Measurements from ENCODE around the gene GPX4. TPM values are rescaled to one million over a fixed set of nuclear protein-coding genes. Genes with fewer than 3 reads are reported as not detected.

Gene GPX4
- total RNA-seq, 2 donors from 2014 or later, result 154 to 316 TPM

DNA sequence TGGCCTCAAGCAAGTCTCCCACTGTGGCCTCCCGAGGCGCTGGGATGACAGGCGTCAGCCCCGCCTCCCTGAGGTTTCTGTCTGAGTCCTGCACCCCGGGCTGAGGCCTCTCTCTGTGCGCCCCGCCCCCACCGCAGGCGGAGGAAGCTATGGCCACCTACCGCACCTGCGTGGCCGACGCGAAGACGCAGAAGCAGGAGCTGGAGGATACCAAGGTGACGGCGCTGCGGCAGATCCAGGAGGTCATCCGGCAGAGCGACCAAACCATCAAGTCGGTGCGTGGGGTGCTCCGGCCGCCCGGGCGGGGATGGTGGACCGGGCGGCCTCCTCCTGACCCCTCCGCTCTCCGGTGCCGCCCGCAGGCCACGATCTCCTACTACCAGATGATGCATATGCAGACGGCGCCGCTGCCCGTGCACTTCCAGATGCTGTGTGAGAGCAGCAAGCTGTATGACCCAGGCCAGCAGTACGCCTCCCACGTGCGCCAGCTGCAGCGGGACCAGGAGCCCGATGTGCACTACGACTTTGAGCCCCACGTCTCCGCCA is 24.2 kb upstream of the GPX4 start:
- Mint-ChIP-seq H3K9me3 (no peaks in the 10 kb centered on the region), H3K27ac (peak overlapping the region in 1 of 2 donors; percentile 44), H3K36me3 (peaks cover 20 to 54% of the 10 kb centered on the region in 2 donors)
- peak; percentile 70 to 85 for DNase-seq (ENCODE audit: low spot score in 2 of 2)
- peak; percentile 8 for ATAC-seq

DNA sequence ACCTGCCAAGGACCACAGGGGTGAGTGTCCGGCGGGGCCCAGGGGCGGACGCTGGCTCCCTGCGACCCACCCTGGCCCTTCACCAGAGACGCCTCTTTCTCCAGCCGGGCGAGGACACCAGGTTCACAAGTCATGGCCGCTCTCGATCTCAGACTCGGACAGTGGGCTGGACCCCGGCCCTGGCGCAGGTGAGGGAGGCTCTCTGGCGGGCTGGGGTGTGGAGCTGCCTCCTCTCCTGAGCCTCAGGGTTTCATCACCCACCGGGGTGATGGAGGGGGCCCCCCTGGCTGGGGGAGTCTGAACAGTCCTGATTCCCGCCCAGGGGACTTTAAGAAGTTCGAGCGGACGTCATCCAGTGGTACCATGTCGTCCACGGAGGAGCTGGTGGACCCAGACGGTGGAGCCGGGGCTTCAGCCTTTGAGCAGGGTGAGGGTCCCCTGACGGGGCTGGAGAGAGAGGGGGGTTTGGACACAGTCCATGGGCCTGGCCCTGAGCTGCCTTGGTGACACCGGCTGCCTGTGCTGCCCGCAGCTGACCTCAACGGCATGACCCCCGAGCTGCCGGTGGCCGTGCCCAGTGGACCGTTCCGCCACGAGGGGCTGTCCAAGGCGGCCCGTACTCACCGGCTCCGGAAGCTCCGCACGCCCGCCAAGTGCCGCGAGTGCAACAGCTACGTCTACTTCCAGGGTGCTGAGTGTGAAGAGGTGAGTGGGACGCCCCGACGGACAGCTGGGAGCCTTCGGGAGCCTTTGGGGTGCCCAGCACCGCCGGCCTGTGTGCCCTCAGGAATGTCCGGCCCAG is 23.2 kb upstream of the GPX4 start:
- peaks cover 17 to 49% of the 10 kb centered on the region in 2 donors for H3K36me3 Mint-ChIP-seq
- no peak overlapping the region for H3K27ac Mint-ChIP-seq
- H3K9me3 Mint-ChIP-seq, result no peaks in the 10 kb centered on the region
- no peak for DNase-seq (ENCODE audit: low spot score in 2 of 2)
- no peak for ATAC-seq

DNA sequence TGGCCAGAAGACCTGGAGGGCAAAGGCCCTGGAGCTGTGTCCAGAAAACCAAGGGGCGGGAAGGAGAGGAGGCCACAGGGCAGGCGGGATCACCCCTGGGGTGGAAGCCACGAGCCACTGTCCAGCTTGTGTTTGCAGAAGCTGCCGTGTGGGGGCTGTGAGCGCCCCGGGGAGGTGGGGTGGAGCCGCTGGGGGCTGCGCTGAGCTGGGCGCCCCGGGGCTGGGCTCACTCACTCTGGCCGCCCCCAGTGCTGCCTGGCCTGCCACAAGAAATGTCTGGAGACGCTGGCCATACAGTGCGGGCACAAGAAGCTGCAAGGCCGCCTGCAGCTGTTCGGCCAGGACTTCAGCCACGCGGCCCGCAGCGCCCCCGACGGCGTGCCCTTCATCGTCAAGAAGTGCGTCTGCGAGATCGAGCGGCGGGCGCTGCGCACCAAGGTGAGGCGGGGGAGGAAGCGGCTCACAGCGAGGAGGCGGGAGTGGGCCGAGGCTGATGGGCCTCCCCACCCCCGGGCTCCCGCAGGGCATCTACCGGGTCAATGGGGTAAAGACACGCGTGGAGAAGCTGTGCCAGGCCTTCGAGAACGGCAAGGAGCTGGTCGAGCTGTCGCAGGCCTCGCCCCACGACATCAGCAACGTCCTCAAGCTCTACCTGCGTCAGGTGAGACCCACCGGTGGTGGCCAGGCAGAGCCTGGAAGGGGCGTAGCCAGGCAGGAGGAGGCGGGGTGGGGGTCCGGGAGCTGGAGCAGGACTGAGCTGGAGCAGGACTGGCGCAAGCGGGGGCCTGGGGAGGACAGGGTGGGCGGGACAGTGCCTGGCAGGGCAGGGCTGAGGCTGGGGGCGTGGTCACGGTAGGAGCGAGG is 22.3 kb upstream of the GPX4 start:
- peak overlapping the region in 1 of 2 donors; percentile 54 for H3K27ac Mint-ChIP-seq

DNA sequence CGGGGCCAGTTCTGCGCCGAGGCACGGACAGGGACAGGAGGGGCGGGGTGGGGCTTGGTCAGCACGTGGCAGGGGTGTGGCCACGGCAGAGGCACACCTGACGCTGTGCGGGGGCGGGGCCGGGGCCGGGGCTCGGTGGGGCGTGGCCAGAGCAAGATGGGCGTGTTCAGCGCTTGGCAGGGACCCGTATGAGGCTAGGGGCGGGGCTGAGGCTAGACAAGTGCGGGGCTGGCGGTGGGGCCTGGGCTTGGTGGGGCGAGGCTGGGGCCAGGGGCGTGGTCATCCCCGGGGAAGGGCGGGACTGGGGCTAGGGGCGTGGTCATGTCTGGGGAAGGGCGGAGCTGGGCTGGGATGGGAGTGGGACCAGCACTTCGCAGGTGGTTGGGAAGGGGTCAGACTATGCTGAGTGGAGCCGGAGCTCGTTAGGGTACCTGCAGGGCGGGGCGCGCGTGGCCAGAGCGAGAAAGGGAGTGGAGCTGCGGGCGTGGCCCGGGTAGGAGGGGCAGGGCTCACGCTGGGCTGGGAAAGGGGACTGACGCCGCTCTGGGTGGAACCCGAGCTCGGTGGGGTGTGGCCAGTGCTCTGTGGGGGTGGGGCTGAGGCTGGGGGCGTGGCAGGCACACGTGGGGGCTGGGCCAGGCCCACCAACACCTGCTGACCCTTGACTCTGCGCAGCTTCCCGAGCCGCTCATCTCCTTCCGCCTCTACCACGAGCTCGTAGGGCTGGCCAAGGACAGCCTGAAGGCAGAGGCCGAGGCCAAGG is 21.4 kb upstream of the GPX4 start:
- peak; percentile 56 to 76 for ATAC-seq
- Mint-ChIP-seq H3K27ac (peak overlapping the region in 1 of 2 donors; percentile 54), H3K9me3 (no peaks in the 10 kb centered on the region), H3K36me3 (peaks cover 5 to 36% of the 10 kb centered on the region in 2 donors)
- DNase-seq (ENCODE audit: low spot score in 2 of 2), result peak in 1 of 2 donors; percentile 87

More for the DNA sequence above, 22.3 kb upstream of the GPX4 start:
- Mint-ChIP-seq H3K9me3 (no peaks in the 10 kb centered on the region), H3K36me3 (peaks cover 11 to 42% of the 10 kb centered on the region in 2 donors)
- DNase-seq (ENCODE audit: low spot score in 2 of 2) (no peak), ATAC-seq (no peak)

DNA sequence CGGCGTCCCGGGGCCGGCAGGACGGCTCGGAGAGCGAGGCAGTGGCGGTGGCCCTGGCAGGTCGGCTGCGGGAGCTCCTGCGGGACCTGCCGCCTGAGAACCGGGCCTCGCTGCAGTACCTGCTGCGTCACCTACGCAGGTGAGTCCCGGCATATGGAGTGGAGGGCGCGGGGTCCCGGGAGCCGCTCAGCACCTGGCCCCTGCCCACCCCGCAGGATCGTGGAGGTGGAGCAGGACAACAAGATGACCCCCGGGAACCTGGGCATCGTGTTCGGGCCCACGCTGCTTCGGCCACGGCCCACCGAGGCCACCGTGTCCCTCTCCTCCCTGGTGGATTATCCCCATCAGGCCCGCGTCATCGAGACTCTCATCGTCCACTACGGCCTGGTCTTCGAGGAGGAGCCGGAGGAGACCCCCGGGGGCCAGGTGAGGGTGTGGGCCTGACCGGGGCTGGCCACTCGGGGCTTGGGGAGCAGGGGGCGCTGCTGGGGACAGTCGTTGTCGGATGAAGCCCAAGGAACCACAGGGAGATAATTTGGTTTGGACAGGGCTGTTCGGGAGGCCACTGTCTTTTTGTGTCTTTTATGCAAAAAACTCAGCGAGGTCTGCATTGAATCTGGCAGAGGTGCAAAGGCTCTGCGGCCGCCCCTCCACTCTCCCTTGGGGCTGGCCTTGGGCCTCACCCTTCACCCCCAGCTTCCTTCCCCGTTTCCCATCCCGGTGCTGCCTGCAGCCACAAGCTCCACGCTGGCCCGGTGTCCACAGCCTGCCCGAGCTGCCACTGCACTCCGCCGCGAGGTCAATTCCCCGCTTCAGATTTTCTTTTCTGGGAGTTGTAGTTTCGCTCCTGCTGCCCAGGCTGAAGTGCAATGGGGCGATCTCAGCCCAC is 20.6 kb upstream of the GPX4 start:
- ATAC-seq (no peak), DNase-seq (ENCODE audit: low spot score in 2 of 2) (no peak)
- Mint-ChIP-seq H3K36me3 (peaks cover 5 to 28% of the 10 kb centered on the region in 2 donors), H3K9me3 (no peaks in the 10 kb centered on the region), H3K27ac (peak overlapping the region; percentile 50 to 65)

DNA sequence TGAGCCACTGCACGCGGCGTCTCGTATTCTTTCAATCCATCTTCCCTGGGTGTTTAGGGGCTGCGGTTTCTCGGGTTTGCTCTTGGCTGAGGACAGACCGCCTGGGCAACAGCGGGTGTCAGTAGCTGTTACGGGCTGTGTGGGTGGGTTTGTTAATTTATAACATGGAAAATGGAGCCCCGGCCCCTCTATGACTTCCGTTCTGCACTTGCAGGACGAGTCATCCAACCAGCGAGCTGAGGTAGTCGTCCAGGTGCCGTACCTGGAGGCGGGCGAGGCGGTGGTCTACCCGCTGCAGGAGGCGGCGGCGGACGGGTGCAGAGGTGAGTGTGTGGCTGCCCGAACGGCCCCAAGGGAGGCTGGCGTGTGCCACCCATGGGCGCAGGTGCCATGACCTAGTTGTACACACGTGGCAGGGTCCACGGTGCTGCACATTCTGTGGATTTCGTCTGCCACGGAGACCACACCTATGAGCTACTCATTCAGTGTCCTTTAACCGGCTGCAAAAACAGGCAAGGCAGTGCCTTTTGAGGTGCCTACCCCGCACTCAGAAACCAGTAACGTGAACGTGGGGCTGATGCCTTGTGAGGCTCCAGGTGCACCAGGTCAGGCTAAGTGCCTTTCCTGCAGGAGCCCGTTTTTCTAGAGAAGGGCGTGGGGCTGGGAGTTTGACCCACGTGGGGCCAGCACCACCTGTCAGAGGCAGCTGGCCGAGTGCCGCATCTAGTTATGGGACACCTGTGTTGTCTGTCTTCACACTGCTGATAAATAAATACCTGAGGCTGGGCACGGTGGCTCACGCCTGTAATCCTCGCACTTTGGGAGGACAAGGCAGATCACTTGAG is 19.5 kb upstream of the GPX4 start:
- Mint-ChIP-seq H3K36me3 (peaks cover 5 to 26% of the 10 kb centered on the region in 2 donors), H3K27ac (peak overlapping the region; percentile 65 to 69), H3K9me3 (no peaks in the 10 kb centered on the region)
- ATAC-seq, result no peak
- peak in 1 of 2 donors; percentile 20 for DNase-seq (ENCODE audit: low spot score in 2 of 2)

DNA sequence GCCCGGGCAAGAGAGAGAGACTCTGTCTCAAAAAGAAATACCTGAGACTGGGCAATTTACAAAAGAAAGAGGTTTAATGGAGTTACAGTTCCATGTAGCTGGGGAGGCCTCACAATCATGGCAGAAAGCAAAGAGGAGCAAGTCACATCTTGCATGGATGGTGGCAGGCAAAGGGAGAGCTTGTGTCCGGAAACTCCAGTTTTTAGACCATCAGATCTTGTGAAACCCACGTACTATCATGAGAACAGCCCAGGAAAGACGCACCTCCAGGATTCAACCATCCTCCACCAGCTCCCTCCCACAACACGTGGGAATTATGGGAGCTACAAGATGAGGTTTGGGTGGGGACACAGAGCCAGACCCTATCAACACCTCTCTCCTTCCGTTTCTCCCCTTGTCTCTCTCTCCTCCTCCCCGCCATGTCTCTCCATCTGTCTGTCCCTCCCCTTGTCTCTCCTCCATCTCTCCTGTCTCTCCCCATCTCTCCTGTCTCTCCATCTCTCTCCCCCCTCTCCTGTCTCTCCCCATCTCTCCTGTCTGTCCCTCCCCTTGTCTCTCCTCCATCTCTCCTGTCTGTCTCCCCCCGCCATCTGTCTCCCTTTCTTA is 18.6 kb upstream of the GPX4 start:
- ATAC-seq (no peak), DNase-seq (ENCODE audit: low spot score in 2 of 2) (no peak)
- peak overlapping the region; percentile 69 to 79 for H3K27ac Mint-ChIP-seq
- H3K36me3 Mint-ChIP-seq, result peaks cover 5 to 21% of the 10 kb centered on the region in 2 donors
- H3K9me3 Mint-ChIP-seq, result no peaks in the 10 kb centered on the region

DNA sequence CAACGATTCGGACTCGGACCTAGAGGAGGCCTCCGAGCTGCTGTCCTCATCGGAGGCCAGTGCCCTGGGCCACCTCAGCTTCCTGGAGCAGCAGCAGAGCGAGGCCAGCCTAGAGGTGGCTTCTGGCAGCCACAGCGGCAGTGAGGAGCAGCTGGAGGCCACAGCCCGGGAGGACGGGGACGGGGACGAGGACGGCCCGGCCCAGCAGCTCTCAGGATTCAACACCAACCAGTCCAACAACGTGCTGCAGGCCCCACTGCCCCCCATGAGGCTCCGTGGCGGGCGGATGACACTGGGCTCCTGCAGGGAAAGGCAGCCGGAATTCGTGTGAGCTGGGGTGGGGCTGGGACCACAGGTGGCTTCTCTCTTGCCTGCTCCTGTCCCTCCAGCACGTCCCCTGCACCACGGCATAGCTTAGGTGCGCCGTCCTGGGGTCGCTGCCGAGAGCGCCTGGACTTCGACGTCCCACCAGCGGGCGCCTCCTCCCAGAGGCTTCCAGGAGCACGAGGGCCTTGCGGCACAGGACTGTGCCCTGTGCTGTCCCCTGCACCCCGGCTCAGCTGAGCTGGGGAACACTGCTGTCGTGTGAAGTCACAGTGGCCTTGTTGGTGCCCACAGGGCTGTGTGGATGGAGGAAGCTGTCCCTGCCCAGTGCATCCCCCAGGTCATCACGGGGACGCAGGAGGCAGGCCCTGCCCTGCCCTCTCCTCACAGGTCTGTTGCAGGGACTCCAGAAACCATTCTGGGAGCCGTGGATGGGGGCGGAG is 17.9 kb upstream of the GPX4 start:
- Mint-ChIP-seq H3K27ac (peak overlapping the region; percentile 69 to 79), H3K36me3 (peaks cover 2 to 15% of the 10 kb centered on the region in 2 donors), H3K9me3 (no peaks in the 10 kb centered on the region)
- ATAC-seq (no peak), DNase-seq (ENCODE audit: low spot score in 2 of 2) (no peak)

DNA sequence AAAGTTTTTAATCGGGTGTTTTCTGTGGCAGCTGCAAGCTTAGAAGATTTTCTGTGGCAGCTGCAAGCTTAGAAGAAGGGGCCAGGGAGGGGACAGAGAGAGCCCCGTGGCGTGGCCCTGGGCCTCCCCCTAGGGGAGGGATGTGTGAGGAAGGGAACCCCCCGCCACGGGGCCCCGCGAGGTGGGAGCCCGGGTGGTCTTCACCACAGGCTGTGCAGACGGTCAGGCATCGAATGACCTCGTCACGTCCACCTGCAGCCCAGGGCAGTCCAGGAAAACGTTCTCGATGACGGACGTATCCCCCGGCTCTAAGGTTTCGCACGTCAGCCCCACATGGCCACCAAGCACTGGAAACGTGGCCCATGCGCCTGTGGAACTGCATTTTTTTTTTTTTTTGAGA is 17.2 kb upstream of the GPX4 start:
- ATAC-seq (no peak), DNase-seq (ENCODE audit: low spot score in 2 of 2) (no peak)
- Mint-ChIP-seq H3K27ac (peak overlapping the region in 1 of 2 donors; percentile 79), H3K9me3 (no peaks in the 10 kb centered on the region), H3K36me3 (peaks cover 0 to 9% of the 10 kb centered on the region in 2 donors)

DNA sequence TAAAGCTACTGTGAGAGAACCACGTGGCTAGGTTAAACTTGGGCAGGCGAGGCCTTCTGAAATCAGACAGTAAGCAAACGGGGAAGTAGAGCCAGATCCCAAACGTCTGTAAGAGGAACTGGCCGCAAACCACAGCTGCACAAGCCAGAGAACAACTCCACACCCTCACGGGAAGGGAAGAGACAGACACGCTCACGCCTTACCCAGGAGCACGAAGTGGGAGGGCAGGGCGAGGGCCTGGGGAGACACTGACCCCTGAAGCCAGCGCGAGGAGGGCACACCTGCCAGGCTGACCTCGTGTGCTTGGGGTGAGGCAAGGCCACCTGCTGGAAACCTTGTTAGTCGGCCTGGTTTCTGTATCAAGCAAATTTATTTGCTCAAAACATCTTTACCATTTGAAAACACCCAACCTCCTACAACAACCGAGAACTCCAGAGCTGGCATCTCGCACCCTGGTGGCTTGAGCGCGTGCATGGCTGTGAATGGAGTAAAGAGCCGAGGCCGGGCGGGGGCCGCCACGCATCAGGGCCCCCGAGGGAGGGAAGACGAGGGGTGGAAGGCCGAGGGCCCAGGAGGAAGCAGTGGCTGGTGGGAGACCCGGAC is 15.9 kb upstream of the GPX4 start:
- peak; percentile 33 to 68 for DNase-seq (ENCODE audit: low spot score in 2 of 2)
- peak; percentile 17 to 45 for ATAC-seq
- Mint-ChIP-seq H3K36me3 (peaks cover 0 to 9% of the 10 kb centered on the region in 2 donors), H3K9me3 (no peaks in the 10 kb centered on the region), H3K27ac (peak overlapping the region; percentile 84 to 96)

DNA sequence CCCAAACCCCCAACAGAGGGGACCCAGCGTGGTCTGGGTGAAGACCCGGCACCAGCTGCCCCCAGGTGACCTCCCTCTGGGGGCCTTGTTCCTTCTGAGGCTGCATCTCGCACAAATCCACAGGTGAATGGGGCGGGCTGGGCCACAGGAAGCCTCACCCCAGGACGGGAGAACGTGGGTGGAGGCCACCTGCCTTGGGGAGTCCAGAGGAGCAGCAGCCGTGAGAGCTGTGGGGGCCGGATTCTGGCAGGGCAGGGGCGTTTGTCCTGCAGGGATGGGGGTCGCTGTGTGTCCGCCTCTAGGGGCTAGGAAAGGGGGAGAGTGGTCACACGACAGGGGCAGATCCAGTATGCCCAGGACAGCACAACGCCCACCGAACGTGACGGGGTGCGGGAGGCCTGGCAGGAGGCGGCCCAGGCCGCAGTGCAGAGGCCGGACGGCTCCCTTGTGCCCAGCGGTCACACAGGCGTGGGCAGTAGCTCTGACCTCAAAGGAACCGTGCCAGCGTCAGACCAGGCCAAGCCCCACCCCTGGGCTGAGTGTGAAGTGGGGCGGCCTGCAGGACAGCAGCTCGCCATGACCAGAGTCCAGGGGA is 15.3 kb upstream of the GPX4 start:
- Mint-ChIP-seq H3K27ac (peak overlapping the region; percentile 84 to 96), H3K9me3 (no peaks in the 10 kb centered on the region), H3K36me3 (peaks cover 0 to 8% of the 10 kb centered on the region in 2 donors)
- peak; percentile 7 for ATAC-seq
- no peak for DNase-seq (ENCODE audit: low spot score in 2 of 2)

DNA sequence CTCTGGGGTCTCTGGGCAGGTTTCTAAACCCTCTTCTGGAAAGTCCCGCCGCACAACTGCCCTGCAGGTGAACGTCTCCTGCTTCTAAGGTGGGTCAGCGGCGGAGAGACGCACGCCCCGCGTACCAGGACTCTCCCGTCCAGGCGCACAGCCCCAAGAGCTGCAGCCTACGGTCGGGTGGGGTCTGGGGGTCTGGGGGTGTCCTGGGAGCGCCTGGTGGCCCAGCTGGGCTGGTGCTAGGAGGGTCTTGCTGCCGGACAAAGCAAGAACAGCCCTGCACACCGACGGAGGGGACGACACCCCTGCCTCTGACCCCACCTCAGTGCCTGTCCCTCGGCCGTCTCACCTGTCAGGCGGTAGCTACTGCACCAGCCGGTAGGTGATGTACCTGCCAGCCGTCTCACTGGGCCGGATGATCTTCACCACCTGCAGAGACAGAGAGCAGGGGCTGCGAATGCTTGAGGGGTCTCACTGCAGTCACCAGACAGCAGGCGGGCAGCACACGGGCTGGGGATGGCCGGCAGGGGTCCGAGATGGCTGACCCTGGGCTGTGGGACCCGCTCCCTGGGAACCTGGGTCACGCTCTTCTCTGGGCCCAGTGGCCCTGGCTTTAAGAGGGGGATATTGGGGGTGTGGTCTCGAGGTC is 14.5 kb upstream of the GPX4 start:
- H3K27ac Mint-ChIP-seq, result peak overlapping the region; percentile 22 to 84
- DNase-seq (ENCODE audit: low spot score in 2 of 2) (no peak), ATAC-seq (peak in 1 of 2 donors; percentile 2)
- no peaks in the 10 kb centered on the region for H3K9me3 Mint-ChIP-seq
- peaks cover under 1 to 1% of the 10 kb centered on the region in 2 donors for H3K36me3 Mint-ChIP-seq
